H1 (cell line): ENCODE data around the gene TNFAIP1. TPM values are rescaled to one million over a fixed set of nuclear protein-coding genes. Genes with fewer than 3 reads are reported as not detected.

Experiments
- CTCF ChIA-PET: fragments of 300-600 bp; sonication (Branson Sonifier 250); formaldehyde crosslinking; loops from one replicate; lab custom pipeline; 2021; ENCODE audit not compliant: partially characterized antibody; lab: Charles Lee
- POLR2A ChIA-PET: fragments of 300-600 bp; sonication (Branson Sonifier 250); formaldehyde crosslinking; loops from one replicate; lab custom pipeline; 2021; ENCODE audit warnings: inconsistent platforms; ENCODE audit not compliant: partially characterized antibody; lab: Charles Lee
- DNase-seq, 2 experiments: peaks; one replicate each; pipeline versions ENCODE4 v3.0.0 to v3.0.0-alpha.2; 2010 to 2022; ENCODE audit warnings: low spot score in 2 of 2, low read depth in 1 of 2, mixed read lengths in 1 of 2
- FAIRE-seq: peaks from 2 replicates; lab custom pipeline; 2011; peaks lifted over from hg19 to GRCh38; lab: Jason Lieb, UNC
- H2AFZ ChIP-seq: 2 replicates; pipeline ENCODE4 v1.8.1; 2012; ENCODE audit warnings: low read length, inconsistent platforms
- H2AK5ac ChIP-seq: 2 replicates; pipeline ENCODE4 v1.6.1; 2013; ENCODE audit warnings: low read depth, low read length
- H2BK120ac ChIP-seq: replicated peaks from 2 replicates; pipeline ENCODE3; 2013; ENCODE audit warnings: low read depth, low read length, inconsistent platforms
- H2BK12ac ChIP-seq: 2 replicates; pipeline ENCODE4 v1.6.1; 2013; ENCODE audit warnings: low read depth, low read length
- H2BK15ac ChIP-seq: 2 replicates; pipeline ENCODE4 v1.6.1; 2013; ENCODE audit warnings: low read length
- H2BK20ac ChIP-seq: 2 replicates; pipeline ENCODE4 v1.6.1; 2013; ENCODE audit warnings: low read length
- H2BK5ac ChIP-seq: 2 replicates; pipeline ENCODE4 v1.6.1; 2013; ENCODE audit warnings: low read depth, low read length
- H3K14ac ChIP-seq: 2 replicates; pipeline ENCODE4 v1.6.1; 2013; ENCODE audit warnings: inconsistent platforms; ENCODE audit not compliant: insufficient read length
- H3K18ac ChIP-seq: 2 replicates; pipeline ENCODE4 v1.6.1; 2013; ENCODE audit warnings: low read length; ENCODE audit errors: extremely low read depth
- H3K23ac ChIP-seq: 2 replicates; pipeline ENCODE4 v1.6.1; 2013; ENCODE audit warnings: inconsistent platforms; ENCODE audit not compliant: insufficient read length
- H3K23me2 ChIP-seq: 2 replicates; pipeline ENCODE4 v1.6.1; 2013; ENCODE audit warnings: low read depth, low read length
- H3K27ac ChIP-seq: 2 replicates; pipeline ENCODE4 v1.6.1; 2011; ENCODE audit warnings: low read depth, low read length, inconsistent platforms
- H3K27me3 ChIP-seq, 4 experiments: replicated peaks in 1 of 4; 1 replicate in 1 of 4; 2 replicates in 3 of 4; pipeline versions ENCODE4 v1.6.1 to v1.8.1; 2011 to 2013; ENCODE audit warnings: low read length in 3 of 4, mild to moderate bottlenecking in 3 of 4, inconsistent platforms in 2 of 4, mixed read lengths in 2 of 4, moderate library complexity in 1 of 4; ENCODE audit not compliant: control insufficient read depth in 3 of 4, insufficient read depth in 3 of 4; ENCODE audit errors: extremely low read depth in 1 of 4
- H3K36me3 ChIP-seq, 4 experiments: 2 replicates each; pipeline versions ENCODE4 v1.6.1 to v1.8.1; 2011 to 2013; ENCODE audit warnings: mild to moderate bottlenecking in 4 of 4, low read length in 3 of 4, moderate library complexity in 2 of 4, control low read depth in 1 of 4, inconsistent platforms in 1 of 4; ENCODE audit not compliant: insufficient read depth in 4 of 4, control insufficient read depth in 2 of 4
- H3K4ac ChIP-seq: replicated peaks from 2 replicates; pipeline ENCODE3; 2013; ENCODE audit warnings: low read length, low read depth, mixed read lengths, inconsistent platforms; ENCODE audit not compliant: insufficient read length
- H3K4me1 ChIP-seq, 4 experiments: replicated peaks in 1 of 4; 1 replicate in 1 of 4; 2 replicates in 3 of 4; pipeline versions ENCODE4 v1.6.1 to v1.8.1; 2011 to 2013; ENCODE audit warnings: low read length in 3 of 4, inconsistent platforms in 2 of 4, mixed read lengths in 1 of 4; ENCODE audit not compliant: insufficient read depth in 4 of 4, control insufficient read depth in 3 of 4
- H3K4me2 ChIP-seq, 2 experiments: 2 replicates each; pipeline versions ENCODE4 v1.6.1 to v1.8.1; 2011 to 2013; ENCODE audit warnings: low read depth in 2 of 2, low read length in 2 of 2, control low read depth in 1 of 2, inconsistent platforms in 1 of 2, mild to moderate bottlenecking in 1 of 2; ENCODE audit not compliant: insufficient read depth in 1 of 2
- H3K4me3 ChIP-seq, 4 experiments: fragments of 200-600, 300-600 bp in 1 of 4; sonication (generic), shearing (Covaris generic), sonication (Bioruptor Twin) in 1 of 4; 2 replicates each; pipeline versions ENCODE4 v1.5.1 to v1.8.1; 2011 to 2016; ENCODE audit warnings: low read length in 4 of 4, low read depth in 3 of 4, control low read depth in 2 of 4, inconsistent platforms in 2 of 4, mild to moderate bottlenecking in 2 of 4, mixed read lengths in 1 of 4, moderate library complexity in 1 of 4; ENCODE audit not compliant: insufficient read depth in 2 of 4; ENCODE audit errors: extremely low read depth in 1 of 4
- H3K56ac ChIP-seq: replicated peaks from 2 replicates; pipeline ENCODE3; 2013; ENCODE audit warnings: low read depth, mild to moderate bottlenecking, mixed read lengths, low read length, inconsistent platforms; ENCODE audit not compliant: insufficient read length
- H3K79me1 ChIP-seq: 2 replicates; pipeline ENCODE4 v1.6.1; 2013; ENCODE audit warnings: low read depth, low read length, control low read depth
- H3K79me2 ChIP-seq, 2 experiments: 2 replicates each; pipeline versions ENCODE4 v1.6.1 to v1.8.1; 2012 to 2013; ENCODE audit warnings: low read length in 2 of 2, mild to moderate bottlenecking in 2 of 2, inconsistent platforms in 1 of 2; ENCODE audit not compliant: insufficient read depth in 2 of 2, control insufficient read depth in 1 of 2
- H3K9ac ChIP-seq, 4 experiments: replicated peaks in 1 of 4; 1 replicate in 1 of 4; 2 replicates in 3 of 4; pipeline versions ENCODE4 v1.6.1 to v1.8.1; 2011 to 2013; ENCODE audit warnings: low read depth in 3 of 4, low read length in 3 of 4, control low read depth in 2 of 4, mild to moderate bottlenecking in 2 of 4, moderate library complexity in 2 of 4, inconsistent platforms in 1 of 4; ENCODE audit errors: extremely low read depth in 1 of 4
- H3K9me3 ChIP-seq, 2 experiments: 2 replicates each; pipeline versions ENCODE4 v1.6.1 to v1.8.1; 2012 to 2013; ENCODE audit warnings: mild to moderate bottlenecking in 2 of 2, moderate library complexity in 2 of 2, control low read depth in 1 of 2, inconsistent platforms in 1 of 2, low read depth in 1 of 2, low read length in 1 of 2, mixed read lengths in 1 of 2; ENCODE audit not compliant: insufficient read depth in 2 of 2
- H4K20me1 ChIP-seq, 2 experiments: replicated peaks in 1 of 2; 2 replicates each; pipeline versions ENCODE3 to v1.8.1; 2011 to 2013; ENCODE audit warnings: inconsistent platforms in 2 of 2, low read length in 2 of 2, mild to moderate bottlenecking in 1 of 2; ENCODE audit not compliant: insufficient read depth in 2 of 2, control insufficient read depth in 1 of 2
- H4K5ac ChIP-seq: 2 replicates; pipeline ENCODE4 v1.6.1; 2013; ENCODE audit warnings: low read length, low read depth, mixed read lengths, inconsistent platforms; ENCODE audit not compliant: insufficient read length
- H4K8ac ChIP-seq: 2 replicates; pipeline ENCODE4 v1.8.0; 2013; ENCODE audit warnings: mild to moderate bottlenecking, moderate library complexity, low read length, inconsistent platforms; ENCODE audit not compliant: insufficient read depth; ENCODE audit errors: extremely low read depth
- H4K91ac ChIP-seq: replicated peaks from 2 replicates; pipeline ENCODE3; 2013; ENCODE audit warnings: low read length, mixed read lengths, inconsistent platforms; ENCODE audit not compliant: insufficient read length
- HDAC6 ChIP-seq: IDR thresholded peaks from one replicate; pipeline ENCODE4 v1.7.1; 2012; ENCODE audit warnings: low read depth, mild to moderate bottlenecking, inconsistent platforms, low read length, moderate library complexity
- MAFK ChIP-seq: IDR thresholded peaks from 2 replicates; pipeline ENCODE4 v1.6.1; 2012; ENCODE audit warnings: low read depth, mild to moderate bottlenecking, improper control_type of control experiment, low read length
- NRF1 ChIP-seq: IDR thresholded peaks from 2 replicates; pipeline ENCODE4 v1.6.1; 2011; ENCODE audit warnings: mild to moderate bottlenecking, low read depth, low read length, improper control_type of control experiment
- RXRA ChIP-seq: IDR thresholded peaks from 2 replicates; pipeline ENCODE4 v1.6.1; 2011; ENCODE audit warnings: low read depth, mild to moderate bottlenecking, low read length, moderate library complexity; ENCODE audit not compliant: insufficient read depth
- SRF ChIP-seq: IDR thresholded peaks from 2 replicates; pipeline ENCODE4 v1.6.1; 2011; ENCODE audit warnings: mild to moderate bottlenecking, low read depth, low read length, moderate library complexity
- TAF7 ChIP-seq: optimal IDR thresholded peaks from 2 replicates; pipeline ENCODE3; 2011; ENCODE audit warnings: low read depth, mild to moderate bottlenecking, inconsistent platforms, low read length, moderate library complexity, borderline replicate concordance
- TEAD4 ChIP-seq: IDR thresholded peaks from 2 replicates; pipeline ENCODE4 v1.6.1; 2012; ENCODE audit warnings: low read depth, low read length, inconsistent platforms, mixed read lengths
- WGBS, 2 experiments: shearing (Covaris generic) in 1 of 2; methylation state at CpG; one replicate each; pipeline versions ENCODE4 v1.1.6 to v1.1.7; 2013 to 2015; ENCODE audit warnings: low lambda C conversion rate in 2 of 2, mixed read lengths in 2 of 2, inconsistent platforms in 1 of 2, low coverage in 1 of 2, missing lambda C conversion rate in 1 of 2; ENCODE audit not compliant: insufficient replicate concordance in 2 of 2, insufficient coverage in 1 of 2, insufficient read length in 1 of 2; ENCODE audit errors: extremely low coverage in 1 of 2, missing lambda C conversion rate in 1 of 2; 5-methylcytosine and 5-hydroxymethylcytosine counted together
- polyA plus RNA-seq, 7 experiments: library from polyadenylated mRNA; depleted of rRNA in 3 of 7; stranded (reverse) in 5 of 7; unstranded in 2 of 7; fragments of >200 nt in 5 of 7; fragments of 200-250 nt in 2 of 7; gene quantifications; 1 replicate in 5 of 7; 2 replicates in 1 of 7; 4 replicates in 1 of 7; pipeline versions ENCODE4 v1.2.1 to v1.2.3, GENCODE V29; 2011 to 2013; ENCODE audit warnings: missing spikeins in 2 of 7, mixed read lengths in 2 of 7
- total RNA-seq: library from RNA; stranded (reverse); fragmentation: NEBNext Ultra II Directional; extraction: Animal tissue kit (Norgen Biotek cat#: 25700); gene quantifications from 2 replicates; pipeline ENCODE4 v1.2.1, GENCODE V29; 2021
- TF ChIP-seq, protein P1 (sequence below), 3 experiments: IDR thresholded peaks; 1 replicate in 2 of 3; 2 replicates in 1 of 3; pipeline versions ENCODE4 v1.5.1 to v1.6.1; 2011; ENCODE audit warnings: low read length in 3 of 3, mild to moderate bottlenecking in 3 of 3, inconsistent platforms in 2 of 3, low read depth in 1 of 3, moderate library complexity in 1 of 3; ENCODE audit not compliant: insufficient read depth in 1 of 3; ENCODE audit errors: control extremely low read depth in 1 of 3
- TF ChIP-seq, protein P2 (sequence below): IDR thresholded peaks from 2 replicates; pipeline ENCODE4 v1.6.1; 2012; ENCODE audit warnings: inconsistent platforms

The TNFAIP1 gene
- total and polyA plus RNA-seq, 2 of the 8 experiments (the other 6 are each of a cell fraction or from before 2014, with no cell fraction given), result 16.9 to 19.5 TPM

DNA sequence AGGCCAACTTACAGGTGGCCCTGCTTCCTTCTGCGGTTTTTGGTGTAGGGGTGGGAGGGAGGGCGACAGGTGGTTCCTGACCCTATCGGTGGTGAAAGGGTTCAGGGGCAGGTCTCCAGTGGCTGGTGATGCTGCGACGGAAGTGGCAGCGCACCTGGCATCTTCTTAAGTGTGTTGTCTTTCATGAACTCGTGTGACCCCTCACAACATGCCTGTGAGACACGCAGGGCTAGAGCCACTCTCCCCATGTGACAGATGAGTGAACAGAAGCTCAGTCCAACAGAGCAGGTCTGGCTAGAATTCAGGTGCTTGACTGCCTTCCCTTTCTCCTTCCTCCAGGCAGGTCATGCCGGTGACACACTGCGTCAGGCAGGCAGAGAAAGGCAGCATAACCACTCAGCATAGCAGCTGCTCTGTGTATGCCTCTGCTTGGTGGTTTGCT lies 8.0 kb downstream of the TNFAIP1 start:
- Histone ChIP-seq H3K4ac (no peak overlapping the region), H2BK12ac (no peak overlapping the region), H3K4me1 (peaks cover 0 to 4% (median 0%) of the 10 kb centered on the region in 4 experiments; a peak in 3 of 7 replicates), H3K79me2 (no peaks in the 10 kb centered on the region; a peak in 1 of 4 replicates), H3K9ac (no peak overlapping the region), H4K8ac (no peak overlapping the region), H2BK120ac (no peak overlapping the region), H3K9me3 (no peaks in the 10 kb centered on the region), H4K91ac (no peak overlapping the region), H3K14ac (no peak overlapping the region), H3K27ac (no peak overlapping the region), H3K18ac (no peak overlapping the region), H3K23me2 (no peaks in the 10 kb centered on the region), H2AFZ (no peak overlapping the region), H2BK15ac (no peak overlapping the region), H4K20me1 (peaks cover 11 to 14% of the 10 kb centered on the region in 2 experiments), H2AK5ac (no peak overlapping the region), H2BK20ac (no peak overlapping the region), H3K4me3 (no peak overlapping the region), H3K23ac (no peak overlapping the region), H3K4me2 (no peak overlapping the region), H3K27me3 (no peaks in the 10 kb centered on the region), H4K5ac (no peak overlapping the region), H3K79me1 (peaks cover 5% of the 10 kb centered on the region; the same call in 1 of the 2 replicates), H3K36me3 (peaks cover 13 to 40% (median 31%) of the 10 kb centered on the region in 4 experiments), H3K56ac (no peak overlapping the region), H2BK5ac (no peak overlapping the region; the same call in 1 of the 2 replicates)
- WGBS, 2 experiments, result 94% methylated on average over 7 of the region's 10 CpGs; no CpG with 5 or more reads in 1 of the 2 experiments
- FAIRE-seq (no peak), DNase-seq (no peak)
- ChIA-PET CTCF (interaction anchor here (0.7 to 1.0 kb wide), 3 partner anchors 25 to 110 kb away, joined by 3 read pairs; no protein-coding TSS in a partner anchor), POLR2A (interaction anchor here (0.6 to 9.7 kb wide), 6 partner anchors 8 to 128 kb away, joined by 3 to 92 read pairs (median 4); partner anchors contain the start of genes IFT20, POLDIP2 and TNFAIP1)
- no peak for TF ChIP-seq SRF
- TF ChIP-seq, protein P1, sequence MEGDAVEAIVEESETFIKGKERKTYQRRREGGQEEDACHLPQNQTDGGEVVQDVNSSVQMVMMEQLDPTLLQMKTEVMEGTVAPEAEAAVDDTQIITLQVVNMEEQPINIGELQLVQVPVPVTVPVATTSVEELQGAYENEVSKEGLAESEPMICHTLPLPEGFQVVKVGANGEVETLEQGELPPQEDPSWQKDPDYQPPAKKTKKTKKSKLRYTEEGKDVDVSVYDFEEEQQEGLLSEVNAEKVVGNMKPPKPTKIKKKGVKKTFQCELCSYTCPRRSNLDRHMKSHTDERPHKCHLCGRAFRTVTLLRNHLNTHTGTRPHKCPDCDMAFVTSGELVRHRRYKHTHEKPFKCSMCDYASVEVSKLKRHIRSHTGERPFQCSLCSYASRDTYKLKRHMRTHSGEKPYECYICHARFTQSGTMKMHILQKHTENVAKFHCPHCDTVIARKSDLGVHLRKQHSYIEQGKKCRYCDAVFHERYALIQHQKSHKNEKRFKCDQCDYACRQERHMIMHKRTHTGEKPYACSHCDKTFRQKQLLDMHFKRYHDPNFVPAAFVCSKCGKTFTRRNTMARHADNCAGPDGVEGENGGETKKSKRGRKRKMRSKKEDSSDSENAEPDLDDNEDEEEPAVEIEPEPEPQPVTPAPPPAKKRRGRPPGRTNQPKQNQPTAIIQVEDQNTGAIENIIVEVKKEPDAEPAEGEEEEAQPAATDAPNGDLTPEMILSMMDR (IDR thresholded peaks at IDR 0.05; ENCODE audit: control extremely low read depth in 1 of 3, insufficient read depth in 1 of 3, low read depth in 1 of 3, low read length in 3 of 3), result no peak
- TF ChIP-seq NRF1, result no peak
- no peak for TF ChIP-seq MAFK
- no peak for TF ChIP-seq RXRA
- no peak for TF ChIP-seq TAF7
- no peak for TF ChIP-seq TEAD4
- no peak for TF ChIP-seq HDAC6
- TF ChIP-seq, protein P2, sequence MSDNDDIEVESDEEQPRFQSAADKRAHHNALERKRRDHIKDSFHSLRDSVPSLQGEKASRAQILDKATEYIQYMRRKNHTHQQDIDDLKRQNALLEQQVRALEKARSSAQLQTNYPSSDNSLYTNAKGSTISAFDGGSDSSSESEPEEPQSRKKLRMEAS, result no peak
